Right lobe of liver (tissue), 6 donors: Measurements from ENCODE around the gene ZNF416. TPM values are rescaled to one million over a fixed set of nuclear protein-coding genes. Genes with fewer than 3 reads are reported as not detected.

ENCODE experiments used
- ATAC-seq, 4 donors: fragments of 200-7000 bp; cut with Tn5 transposase; one replicate each; pipeline ENCODE4 v1.9.1; 2020; ENCODE audit warnings: mild to moderate bottlenecking in 4 of 4, moderate library complexity in 4 of 4
- DNase-seq, 3 donors: peaks; one replicate each; pipeline ENCODE4 v3.0.0-alpha.2; 2020
- H3K27ac ChIP-seq, 3 donors: fragments of 200-600 bp; one replicate each; pipeline ENCODE4 v1.8.0; 2022
- H3K27me3 ChIP-seq, 2 donors: fragments of 200-600 bp; one replicate each; pipeline ENCODE4 v1.8.0; 2022
- H3K36me3 ChIP-seq, 4 donors: fragments of 200-600 bp; sonication (generic) in 1 of 4; one replicate each; pipeline versions ENCODE4 v1.5.1 to v1.8.0; 2017 to 2022; ENCODE audit warnings: control low read depth in 1 of 4
- H3K4me1 ChIP-seq, 4 donors: fragments of 200-600 bp; sonication (generic) in 1 of 4; one replicate each; pipeline versions ENCODE4 v1.5.1 to v1.8.0; 2017 to 2022; ENCODE audit warnings: control low read depth in 1 of 4
- H3K4me3 ChIP-seq, 3 donors: fragments of 200-600 bp; one replicate each; pipeline ENCODE4 v1.8.0; 2022
- H3K9me3 ChIP-seq, 4 donors: fragments of 200-600 bp; sonication (generic) in 1 of 4; one replicate each; pipeline versions ENCODE4 v1.5.1 to v1.8.0; 2017 to 2022; ENCODE audit warnings: control low read depth in 1 of 4
- POLR2A ChIP-seq: fragments of 450-650 bp; IDR thresholded peaks from one replicate; pipeline ENCODE4 v1.6.1; 2017; ENCODE audit warnings: antibody characterized with exemption, mild to moderate bottlenecking
- WGBS: methylation state at CpG from one replicate; pipeline ENCODE4 v1.1.6; 2018; ENCODE audit warnings: low coverage, low lambda C conversion rate; ENCODE audit not compliant: insufficient coverage; ENCODE audit errors: missing lambda C conversion rate; 5-methylcytosine and 5-hydroxymethylcytosine counted together
- intact Hi-C, 2 donors: fragments of 100-400 bp; cut with DNase I; formaldehyde crosslinking; loops; one replicate each; pipeline versions ENCODE4 v1.11.2 to v1.14.1; 2022
- total RNA-seq, 6 experiments: library from RNA; depleted of rRNA in 2 of 6; stranded (reverse); fragments of >200 nt in 2 of 6; fragmentation: NEBNext Ultra II Directional in 3 of 6; extraction: Animal tissue kit (Norgen Biotek cat#: 25700) in 3 of 6; gene quantifications; one replicate each; pipeline versions ENCODE4 v1.1.0 to v1.2.4, GENCODE V29; 2016 to 2023
- TF ChIP-seq, protein P1 (sequence below), 4 donors: fragments of 200-600 bp in 3 of 4; fragments of 450-650 bp in 1 of 4; IDR thresholded peaks; one replicate each; pipeline versions ENCODE4 v1.5.1 to v1.8.0; 2016 to 2022; ENCODE audit warnings: antibody characterized with exemption in 4 of 4, mild to moderate bottlenecking in 2 of 4
- donor health status: DM: no; HTN: yes; CAD: no.
- donor health status: DM: no; HTN: no; CAD: no.
- donor health status: DM: no; HTN: no; CAD: no.
- donor health status: DM: no; HTN: yes; CAD: no.
- donor health status: DM: no; HTN: yes; CAD: no.

ZNF416 gene
- total RNA-seq, 6 experiments from 2014 or later = 0.43 to 1.8 (median 1.2) TPM

DNA sequence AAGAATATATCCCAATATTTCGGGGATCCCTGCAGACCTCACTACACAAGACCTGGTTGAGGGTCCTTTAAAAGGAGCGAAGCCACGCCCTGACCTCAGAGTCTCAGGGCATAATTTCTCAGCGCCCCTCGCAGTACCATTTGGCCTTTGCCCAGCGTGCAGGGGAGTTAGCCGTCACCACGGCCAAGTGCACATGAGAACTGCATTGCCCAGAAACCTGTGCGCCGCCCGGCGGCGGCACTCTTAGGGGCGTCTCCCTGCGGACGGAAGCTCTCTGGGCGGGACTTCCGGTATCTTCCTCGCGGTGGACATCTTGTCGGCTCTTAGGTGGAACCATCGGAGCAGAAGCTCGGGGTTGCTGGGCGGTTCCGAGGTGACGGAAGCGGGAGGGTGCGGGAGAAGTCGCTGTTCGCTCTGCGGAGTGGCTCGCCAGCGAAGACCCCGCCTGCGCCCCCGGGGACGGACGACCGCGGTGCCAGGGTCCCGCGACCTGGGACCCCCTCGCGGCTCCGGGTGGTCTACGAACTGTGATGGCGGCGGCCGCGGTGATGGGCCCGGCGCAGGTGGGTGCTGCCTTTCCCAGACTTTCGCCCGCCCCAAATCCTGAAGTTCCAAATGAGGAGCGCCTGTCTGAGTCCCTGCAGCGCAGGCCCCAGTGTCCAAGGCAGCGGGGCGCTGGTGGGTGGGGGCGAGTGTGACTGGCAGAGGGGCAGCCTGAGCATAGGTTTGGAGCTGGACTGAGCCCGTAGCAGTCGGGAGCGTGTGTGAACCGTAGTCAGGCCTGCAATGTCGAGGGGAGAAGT, 35.4 kb upstream of the ZNF416 start, which contains the start of gene ZNF134:
TSS of gene ZNF134 (plus strand) at position 302 of the 803 bp plus-strand sequence. CDS start 5,227 bp downstream, outside the sequence.
- Histone ChIP-seq H3K27me3 (no peaks in the 10 kb centered on the region), H3K4me3 (peak within 1 kb of the TSS; percentile 91 to 100 (median 94)), H3K36me3 (peaks cover 0 to 8% (median 3%) of the 10 kb centered on the region in 4 donors), H3K9me3 (peaks cover 0 to 31% (median 16%) of the 10 kb centered on the region in 4 donors), H3K4me1 (peaks cover 0 to 4% (median 0%) of the 10 kb centered on the region in 4 donors), H3K27ac (peak within 1 kb of the TSS in 1 of 3 donors; percentile 18)
- no peak for TF ChIP-seq POLR2A
- TF ChIP-seq, protein P1, sequence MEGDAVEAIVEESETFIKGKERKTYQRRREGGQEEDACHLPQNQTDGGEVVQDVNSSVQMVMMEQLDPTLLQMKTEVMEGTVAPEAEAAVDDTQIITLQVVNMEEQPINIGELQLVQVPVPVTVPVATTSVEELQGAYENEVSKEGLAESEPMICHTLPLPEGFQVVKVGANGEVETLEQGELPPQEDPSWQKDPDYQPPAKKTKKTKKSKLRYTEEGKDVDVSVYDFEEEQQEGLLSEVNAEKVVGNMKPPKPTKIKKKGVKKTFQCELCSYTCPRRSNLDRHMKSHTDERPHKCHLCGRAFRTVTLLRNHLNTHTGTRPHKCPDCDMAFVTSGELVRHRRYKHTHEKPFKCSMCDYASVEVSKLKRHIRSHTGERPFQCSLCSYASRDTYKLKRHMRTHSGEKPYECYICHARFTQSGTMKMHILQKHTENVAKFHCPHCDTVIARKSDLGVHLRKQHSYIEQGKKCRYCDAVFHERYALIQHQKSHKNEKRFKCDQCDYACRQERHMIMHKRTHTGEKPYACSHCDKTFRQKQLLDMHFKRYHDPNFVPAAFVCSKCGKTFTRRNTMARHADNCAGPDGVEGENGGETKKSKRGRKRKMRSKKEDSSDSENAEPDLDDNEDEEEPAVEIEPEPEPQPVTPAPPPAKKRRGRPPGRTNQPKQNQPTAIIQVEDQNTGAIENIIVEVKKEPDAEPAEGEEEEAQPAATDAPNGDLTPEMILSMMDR (IDR thresholded peaks at IDR 0.05) = peak in 3 of 4 donors; percentile 17 to 31 (median 29)
- peak; percentile 98 to 100 (median 100) for ATAC-seq
- WGBS = 5% methylated on average over 20 of the region's 64 CpGs
- intact Hi-C loops = no loop called here
- DNase-seq = peak; percentile 92 to 96 (median 94)

DNA sequence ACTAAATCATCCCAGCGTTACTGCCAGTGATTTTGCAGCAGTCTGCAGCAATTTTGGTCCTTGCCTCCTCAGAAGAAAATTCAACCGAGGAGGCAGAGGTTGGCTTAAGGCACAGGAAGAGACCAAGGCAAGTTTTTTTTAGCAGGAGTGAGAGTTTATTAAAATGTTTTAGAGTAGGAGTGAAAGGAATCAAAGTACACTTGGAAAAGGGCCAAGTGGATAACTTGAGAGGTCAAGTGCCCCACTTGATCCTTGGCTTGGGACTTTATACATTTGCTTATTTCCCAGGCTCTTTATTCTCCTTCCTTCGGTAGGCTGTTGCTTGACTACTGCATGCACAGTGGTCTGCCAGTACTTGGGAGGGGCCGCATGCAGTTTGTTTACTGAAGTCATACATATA, 32.4 kb upstream of the ZNF416 start:
- intact Hi-C loops = no loop called here
- 81% methylated on average over 4 of the region's 4 CpGs for WGBS
- DNase-seq (no peak), ATAC-seq (no peak)
- peaks cover 0 to 4% (median under 1%) of the 10 kb centered on the region in 4 donors for H3K36me3 ChIP-seq
- no peak overlapping the region for H3K4me3 ChIP-seq
- peaks cover 0 to 7% (median 2%) of the 10 kb centered on the region in 4 donors for H3K9me3 ChIP-seq
- peaks cover 0 to 4% (median 0%) of the 10 kb centered on the region in 4 donors for H3K4me1 ChIP-seq
- no peaks in the 10 kb centered on the region for H3K27me3 ChIP-seq
- no peak for TF ChIP-seq POLR2A
- TF ChIP-seq, protein P1 (IDR thresholded peaks at IDR 0.05) = no peak
- H3K27ac ChIP-seq = no peak overlapping the region

DNA sequence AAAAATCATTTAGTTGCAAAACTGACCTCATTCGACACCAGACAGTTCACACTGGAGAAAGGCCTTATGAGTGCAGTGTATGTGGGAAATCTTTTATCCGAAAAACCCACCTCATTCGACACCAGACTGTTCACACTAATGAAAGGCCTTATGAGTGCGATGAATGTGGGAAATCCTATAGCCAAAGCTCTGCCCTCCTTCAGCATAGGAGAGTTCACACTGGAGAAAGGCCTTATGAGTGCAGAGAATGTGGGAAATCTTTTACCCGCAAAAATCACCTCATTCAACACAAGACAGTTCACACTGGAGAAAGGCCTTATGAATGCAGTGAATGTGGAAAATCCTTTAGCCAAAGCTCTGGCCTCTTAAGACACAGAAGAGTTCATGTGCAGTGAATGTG, 28.2 kb upstream of the ZNF416 start:
- intact Hi-C loops = no loop called here
- no peak for ATAC-seq
- TF ChIP-seq POLR2A = no peak
- TF ChIP-seq, protein P1 (IDR thresholded peaks at IDR 0.05) = no peak
- no peak overlapping the region for H3K27ac ChIP-seq
- peaks cover 0 to 4% (median 1%) of the 10 kb centered on the region in 4 donors for H3K36me3 ChIP-seq
- no peak for DNase-seq
- H3K4me1 ChIP-seq = no peaks in the 10 kb centered on the region
- no peaks in the 10 kb centered on the region for H3K27me3 ChIP-seq
- H3K4me3 ChIP-seq = no peak overlapping the region
- H3K9me3 ChIP-seq = peaks cover 0 to 5% (median 0%) of the 10 kb centered on the region in 4 donors
- 93% methylated on average over 5 of the region's 5 CpGs for WGBS

DNA sequence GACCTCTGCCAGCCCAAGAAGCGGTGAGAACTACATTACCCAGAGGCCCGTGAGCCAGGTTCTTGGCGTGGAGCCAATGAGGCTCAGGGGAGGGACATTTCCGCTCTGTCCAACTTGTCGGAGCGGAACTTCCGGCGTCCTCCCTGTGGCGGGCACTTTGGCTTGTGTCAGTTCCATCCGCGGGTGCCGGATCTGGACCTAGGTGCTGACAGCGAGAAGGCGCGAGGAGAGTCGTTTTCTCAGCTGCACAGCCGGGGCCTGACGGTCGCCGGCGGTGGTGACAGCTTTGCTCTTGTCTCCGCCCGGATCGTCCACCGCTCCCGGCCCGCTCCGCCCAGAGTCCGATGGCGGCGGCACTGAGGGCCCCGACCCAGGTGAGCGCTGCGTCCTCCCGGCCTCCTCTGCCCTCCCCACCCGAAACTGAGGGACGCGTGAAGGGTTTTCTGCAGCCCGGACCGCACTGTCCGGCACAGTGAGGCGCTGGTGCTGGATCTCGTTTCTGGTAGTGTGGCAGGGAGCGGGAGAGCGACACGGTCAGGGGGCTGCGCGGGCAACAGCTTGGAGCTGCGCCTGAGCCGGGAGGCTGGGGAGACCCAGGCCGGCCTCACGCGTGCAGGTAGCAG, 21.2 kb upstream of the ZNF416 start, which contains the start of gene ZNF530:
TSS of gene ZNF530 (plus strand) at position 125 of the 623 bp plus-strand sequence. CDS start 4,461 bp downstream, outside the sequence.
- Histone ChIP-seq H3K4me1 (peaks cover 0 to 5% (median 0%) of the 10 kb centered on the region in 4 donors), H3K27ac (no peak within 1 kb of the TSS), H3K27me3 (no peaks in the 10 kb centered on the region), H3K36me3 (no peaks in the 10 kb centered on the region), H3K4me3 (peak within 1 kb of the TSS; percentile 75 to 91 (median 83)), H3K9me3 (peaks cover 0 to 5% (median 0%) of the 10 kb centered on the region in 4 donors)
- TF ChIP-seq, protein P1 (IDR thresholded peaks at IDR 0.05) = no peak
- TF ChIP-seq POLR2A = no peak
- intact Hi-C loops = no loop called here
- WGBS = 0% methylated on average over 10 of the region's 53 CpGs
- ATAC-seq (peak; percentile 97 to 100 (median 100)), DNase-seq (peak; percentile 94 to 96 (median 95))
